Fibroblast of villous mesenchyme (primary cell): Measurements from ENCODE around the gene KRR1. TPM values are rescaled to one million over a fixed set of nuclear protein-coding genes. Genes with fewer than 3 reads are reported as not detected.
A peak's percentile ranks its signal among the peaks of the same experiment; 100 is the strongest.
"Not testable (repeated sequence)": the region's sequence is repeated elsewhere in the genome, so short reads cannot be mapped to it uniquely, and the experiment has no call there.

ENCODE experiments used
- DNase-seq: peaks from one replicate; pipeline ENCODE4 v3.0.0-alpha.2; 2010; ENCODE audit warnings: low read depth
- H3K4me3 ChIP-seq: 2 replicates; pipeline ENCODE4 v1.5.1; 2011; ENCODE audit warnings: low read depth, mild to moderate bottlenecking, low read length
- CTCF ChIP-seq: IDR thresholded peaks from 2 replicates; pipeline ENCODE4 v1.5.1; 2012; ENCODE audit warnings: low read depth, mild to moderate bottlenecking, low read length; ENCODE audit not compliant: insufficient read depth
- total RNA-seq: library from RNA; depleted of rRNA; stranded (reverse); fragments of >200 nt; gene quantifications from 2 replicates; pipeline ENCODE4 v1.2.3, GENCODE V29; 2012

Gene KRR1
- total RNA-seq, 1 donor = 31.1 TPM

DNA sequence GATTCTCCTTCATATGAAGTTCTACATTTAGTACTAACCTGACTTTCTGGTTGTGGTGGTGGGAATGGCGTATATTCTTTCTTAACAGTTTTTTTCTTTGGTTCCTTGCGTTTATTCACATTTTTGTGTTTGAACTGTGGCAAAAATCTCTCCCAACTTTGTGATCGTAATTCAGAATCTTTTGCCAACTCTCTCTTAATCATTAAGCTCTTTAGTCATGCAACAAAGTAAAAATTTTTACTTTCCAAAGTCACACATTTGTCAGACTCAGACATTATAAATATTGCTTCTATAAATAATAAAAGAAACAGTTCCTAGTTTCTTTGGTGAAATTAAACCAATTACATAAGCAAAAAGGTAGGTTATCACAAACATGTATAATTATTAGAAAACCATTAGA is 7.5 kb downstream of the KRR1 start:
- DNase-seq = no peak
- TF ChIP-seq CTCF = no peak
- H3K4me3 ChIP-seq = no peak overlapping the region

DNA sequence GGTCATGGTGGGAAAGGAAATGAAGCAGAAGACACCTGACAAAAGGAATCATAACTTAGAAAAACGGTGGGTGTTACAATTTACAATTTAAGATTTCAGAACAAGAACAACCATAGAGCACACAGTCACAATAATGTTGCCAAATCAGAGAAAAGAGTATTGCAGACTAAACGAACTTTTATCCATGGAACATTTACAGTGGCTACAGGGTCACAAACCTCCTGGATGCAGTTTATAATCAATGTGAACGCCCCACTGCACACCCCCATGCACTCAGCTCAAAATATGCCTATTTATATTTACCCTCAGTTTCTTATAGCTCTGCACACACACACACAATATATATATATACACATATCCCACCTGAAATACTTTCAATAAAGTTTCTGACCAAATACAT is 8.0 kb downstream of the KRR1 start:
- TF ChIP-seq CTCF = no peak
- H3K4me3 ChIP-seq = no peak overlapping the region
- DNase-seq = no peak

- TF ChIP-seq CTCF = no peak
- DNase-seq = no peak
- no peak overlapping the region for H3K4me3 ChIP-seq
Measured at GRCh38 chr12:75491169-75491568, 20.2 kb downstream of the KRR1 start.

DNA sequence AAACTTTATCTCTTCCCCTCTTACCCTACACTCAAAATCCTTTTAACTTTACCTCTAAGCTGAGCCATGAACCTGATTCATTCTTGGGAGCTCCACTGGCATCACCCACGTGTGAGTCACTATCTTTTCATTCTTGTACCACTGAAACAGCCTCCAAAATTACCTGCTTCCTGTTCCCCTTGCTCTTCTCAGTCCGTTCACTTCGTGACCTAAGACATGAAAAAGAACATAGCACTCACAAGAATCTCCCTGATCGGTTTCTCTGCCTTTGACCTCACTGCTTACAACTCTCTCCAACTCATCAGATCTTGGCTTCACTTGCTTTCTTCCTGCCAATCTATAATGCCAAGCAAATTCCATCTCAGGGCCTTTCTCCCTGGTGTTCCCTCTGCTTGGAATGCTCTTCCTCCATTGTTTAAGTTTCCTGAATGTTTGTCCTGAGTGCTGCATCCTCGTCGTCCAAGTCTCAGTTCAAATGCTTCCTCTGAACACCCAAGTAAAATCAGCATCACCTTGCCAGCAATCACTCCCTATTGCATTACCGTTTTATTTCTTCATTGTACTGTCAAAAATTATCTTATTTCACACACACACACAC is 21.7 kb downstream of the KRR1 start:
- no peak for DNase-seq
- TF ChIP-seq CTCF = no peak
- no peak overlapping the region for H3K4me3 ChIP-seq

GRCh38 chr12:75489187-75489586 is 22.2 kb downstream of the KRR1 start:
- no peak overlapping the region for H3K4me3 ChIP-seq
- no peak for DNase-seq
- TF ChIP-seq CTCF = no peak

DNA sequence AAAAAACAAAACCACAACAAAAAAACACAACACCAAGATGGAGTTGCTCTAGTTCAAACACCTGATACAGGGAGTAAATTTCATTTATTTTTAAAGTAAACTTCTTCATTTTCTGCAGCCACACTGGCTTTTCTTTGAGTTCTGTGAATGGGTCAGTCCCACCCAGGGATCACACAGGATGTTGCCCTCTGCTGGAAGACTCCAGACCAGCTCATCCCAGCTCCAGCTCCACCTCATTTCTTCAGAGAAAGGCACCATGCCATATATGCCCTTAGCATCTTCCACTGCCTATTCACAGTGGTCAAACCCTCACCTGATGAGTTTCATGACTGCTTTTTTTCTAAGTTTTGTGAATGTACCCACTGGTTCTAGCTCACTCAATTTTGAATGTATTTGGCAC is 22.9 kb downstream of the KRR1 start:
- DNase-seq = no peak
- no peak overlapping the region for H3K4me3 ChIP-seq
- peak; percentile 48 for TF ChIP-seq CTCF

GRCh38 chr12:75487308-75487707 is 24.1 kb downstream of the KRR1 start:
- TF ChIP-seq CTCF = no peak
- H3K4me3 ChIP-seq = no peak overlapping the region
- no peak for DNase-seq

- not testable (repeated sequence) for DNase-seq, H3K4me3 ChIP-seq
Measured at GRCh38 chr12:75484450-75484849, 27.0 kb downstream of the KRR1 start.
